Neural progenitor cell (in vitro differentiated cells): ENCODE results near the gene DLG4. TPM values are rescaled to one million over a fixed set of nuclear protein-coding genes. Genes with fewer than 3 reads are reported as not detected.

Experiments used
- DNase-seq: peaks from one replicate; pipeline ENCODE4 v3.0.0-alpha.2; 2016; ENCODE audit warnings: low spot score
- H2AFZ ChIP-seq: fragments of 200-600 bp; sonication (generic); replicated peaks from 2 replicates; pipeline ENCODE4 v1.6.1; 2016; ENCODE audit warnings: antibody characterized with exemption
- H3F3A ChIP-seq: fragments of 200-600 bp; sonication (generic); 2 replicates; pipeline ENCODE4 v1.6.1; 2016; ENCODE audit warnings: antibody characterized with exemption, low read depth
- H3K27ac ChIP-seq: fragments of 200-600 bp; sonication (generic); 2 replicates; pipeline ENCODE4 v1.5.1; 2016; ENCODE audit warnings: mild to moderate bottlenecking
- H3K27me3 ChIP-seq: fragments of 200-600 bp; sonication (generic); 2 replicates; pipeline ENCODE4 v1.6.1; 2016; ENCODE audit warnings: mild to moderate bottlenecking, moderate library complexity
- H3K36me3 ChIP-seq: fragments of 200-600 bp; sonication (generic); 2 replicates; pipeline ENCODE4 v1.5.1; 2016
- H3K4me1 ChIP-seq: fragments of 200-600 bp; sonication (generic); 2 replicates; pipeline ENCODE4 v1.6.1; 2016; ENCODE audit warnings: mixed run types
- H3K4me2 ChIP-seq: fragments of 200-600 bp; sonication (generic); 2 replicates; pipeline ENCODE4 v1.6.1; 2016
- H3K4me3 ChIP-seq: fragments of 200-600 bp; sonication (generic); 2 replicates; pipeline ENCODE4 v1.5.1; 2016
- H3K79me2 ChIP-seq: fragments of 200-600 bp; sonication (generic); 2 replicates; pipeline ENCODE4 v1.6.1; 2016; ENCODE audit warnings: low read depth
- H3K9ac ChIP-seq: fragments of 200-600 bp; sonication (generic); 2 replicates; pipeline ENCODE4 v1.6.1; 2016
- H3K9me3 ChIP-seq: fragments of 200-600 bp; sonication (generic); 2 replicates; pipeline ENCODE4 v1.5.1; 2016; ENCODE audit warnings: low read depth
- H4K20me1 ChIP-seq: fragments of 200-600 bp; sonication (generic); 2 replicates; pipeline ENCODE4 v1.6.1; 2016; ENCODE audit warnings: low read depth
- H3K27ac Mint-ChIP-seq: 3 replicates; pipeline ENCODE4 v1.8.0; 2021; ENCODE audit warnings: mixed read lengths
- H3K27me3 Mint-ChIP-seq: 2 replicates; pipeline ENCODE4 v1.8.0; 2022; ENCODE audit warnings: low read depth, mild to moderate bottlenecking, inconsistent platforms, moderate library complexity, mixed read lengths; ENCODE audit not compliant: insufficient read depth
- H3K36me3 Mint-ChIP-seq: 3 replicates; pipeline ENCODE4 v1.8.0; 2021; ENCODE audit warnings: mixed read lengths
- H3K4me1 Mint-ChIP-seq: 3 replicates; pipeline ENCODE4 v1.8.0; 2021; ENCODE audit warnings: mixed read lengths
- H3K4me3 Mint-ChIP-seq: 3 replicates; pipeline ENCODE4 v1.8.0; 2021; ENCODE audit warnings: mild to moderate bottlenecking, moderate library complexity, mixed read lengths
- H3K9me3 Mint-ChIP-seq: 3 replicates; pipeline ENCODE4 v1.8.0; 2020; ENCODE audit warnings: mixed read lengths
- CTCF ChIP-seq: fragments of 200-600 bp; sonication (generic); IDR thresholded peaks from 2 replicates; pipeline ENCODE4 v1.5.1; 2017; ENCODE audit warnings: antibody characterized with exemption, mild to moderate bottlenecking
- EZH2 ChIP-seq: fragments of 200-600 bp; sonication (generic); IDR thresholded peaks from 2 replicates; pipeline ENCODE4 v1.6.1; 2017; ENCODE audit warnings: antibody characterized with exemption, mild to moderate bottlenecking, moderate library complexity
- EZH2phosphoT487 ChIP-seq: fragments of 200-600 bp; sonication (generic); IDR thresholded peaks from 2 replicates; pipeline ENCODE4 v1.6.1; 2017; ENCODE audit warnings: antibody characterized with exemption
- total RNA-seq: library from RNA; depleted of rRNA; stranded (reverse); fragments of >200 nt; gene quantifications from 2 replicates; pipeline ENCODE4 v1.2.3, GENCODE V29; 2015; ENCODE audit warnings: low replicate concordance

DLG4 gene
- total RNA-seq, 1 donor from 2014 or later = 23.5 TPM

GRCh38 chr17:7232114-7232513 lies 12.5 kb upstream of the DLG4 start:
- Histone ChIP-seq H3K4me1 (peaks cover 13% of the 10 kb centered on the region), H3K27me3 (no peaks in the 10 kb centered on the region), H3K9ac (no peak overlapping the region), H2AFZ (no peak overlapping the region), H3K79me2 (peaks cover 69% of the 10 kb centered on the region), H3K27ac (no peak overlapping the region), H3K9me3 (no peaks in the 10 kb centered on the region), H3K4me2 (peak overlapping the region; percentile 99), H4K20me1 (peaks cover 70% of the 10 kb centered on the region), H3F3A (peaks cover 40% of the 10 kb centered on the region), H3K36me3 (no peaks in the 10 kb centered on the region), H3K4me3 (peak overlapping the region; percentile 84)
- Mint-ChIP-seq H3K27me3 (peaks cover 9% of the 10 kb centered on the region), H3K27ac (no peak overlapping the region), H3K36me3 (peaks cover 44% of the 10 kb centered on the region), H3K4me3 (peak overlapping the region; percentile 100), H3K4me1 (peaks cover 30% of the 10 kb centered on the region), H3K9me3 (no peaks in the 10 kb centered on the region)
- no peak for TF ChIP-seq EZH2
- TF ChIP-seq EZH2phosphoT487 = no peak
- TF ChIP-seq CTCF = no peak
- no peak for DNase-seq

- TF ChIP-seq EZH2phosphoT487 (no peak), CTCF (no peak), EZH2 (no peak)
- Histone ChIP-seq H4K20me1 (peaks cover 65% of the 10 kb centered on the region), H3K27me3 (no peaks in the 10 kb centered on the region), H3K4me3 (no peak overlapping the region), H3K9ac (no peak overlapping the region), H3K9me3 (no peaks in the 10 kb centered on the region), H3K79me2 (peaks cover 47% of the 10 kb centered on the region), H3K4me1 (peaks cover 13% of the 10 kb centered on the region), H2AFZ (no peak overlapping the region), H3K36me3 (no peaks in the 10 kb centered on the region), H3F3A (peaks cover 13% of the 10 kb centered on the region), H3K27ac (no peak overlapping the region), H3K4me2 (no peak overlapping the region)
- Mint-ChIP-seq H3K9me3 (no peaks in the 10 kb centered on the region), H3K36me3 (peaks cover 31% of the 10 kb centered on the region), H3K27ac (no peak overlapping the region), H3K4me1 (peaks cover 16% of the 10 kb centered on the region), H3K27me3 (peaks cover 8% of the 10 kb centered on the region), H3K4me3 (no peak overlapping the region)
- no peak for DNase-seq
Observed at GRCh38 chr17:7229504-7229903, 9.9 kb upstream of the DLG4 start.

GRCh38 chr17:7228920-7229319 lies 9.3 kb upstream of the DLG4 start:
- no peaks in the 10 kb centered on the region for H3K36me3 ChIP-seq
- H3K4me1 Mint-ChIP-seq = peaks cover 16% of the 10 kb centered on the region
- H3K36me3 Mint-ChIP-seq = peaks cover 33% of the 10 kb centered on the region

More at GRCh38 chr17:7228920-7229319, 9.3 kb upstream of the DLG4 start:
- Histone ChIP-seq H2AFZ (no peak overlapping the region), H3K27me3 (no peaks in the 10 kb centered on the region), H3K27ac (no peak overlapping the region), H3F3A (peaks cover 9% of the 10 kb centered on the region), H3K9me3 (no peaks in the 10 kb centered on the region), H3K9ac (no peak overlapping the region), H3K4me3 (no peak overlapping the region), H3K4me2 (no peak overlapping the region), H3K4me1 (peaks cover 13% of the 10 kb centered on the region), H4K20me1 (peaks cover 65% of the 10 kb centered on the region), H3K79me2 (peaks cover 44% of the 10 kb centered on the region)
- no peaks in the 10 kb centered on the region for H3K9me3 Mint-ChIP-seq
- DNase-seq = no peak
- H3K27me3 Mint-ChIP-seq = peaks cover 9% of the 10 kb centered on the region
- TF ChIP-seq EZH2 (no peak), EZH2phosphoT487 (no peak), CTCF (no peak)
- H3K4me3 Mint-ChIP-seq = no peak overlapping the region
- H3K27ac Mint-ChIP-seq = no peak overlapping the region
